Activated naive CD4-positive, alpha-beta T cell treated with anti-CD3 and anti-CD28 coated beads, Interleukin-2, amount 50 U/mL, for 72 hours (primary cell): ENCODE results near the gene EHMT1. TPM values are rescaled to one million over a fixed set of nuclear protein-coding genes. Genes with fewer than 3 reads are reported as not detected.

ENCODE experiments used
- ATAC-seq, 2 donors: fragments of 150-1000 bp; cut with Tn5 transposase; 2 replicates each; pipeline ENCODE4 v1.10.0; 2021; ENCODE audit warnings: mild to moderate bottlenecking in 2 of 2, moderate library complexity in 2 of 2
- DNase-seq, 2 donors: peaks; one replicate each; pipeline ENCODE4 v3.0.0; 2021 to 2022; ENCODE audit warnings: low spot score in 2 of 2
- H3K27ac Mint-ChIP-seq, 2 donors: one replicate each; pipeline ENCODE4 v1.8.0; 2022; ENCODE audit warnings: mild to moderate bottlenecking in 2 of 2, mixed read lengths in 2 of 2
- H3K36me3 Mint-ChIP-seq, 2 donors: one replicate each; pipeline ENCODE4 v1.8.0; 2022; ENCODE audit warnings: mixed read lengths in 2 of 2
- H3K9me3 Mint-ChIP-seq, 2 donors: one replicate each; pipeline ENCODE4 v1.8.0; 2022; ENCODE audit warnings: mixed read lengths in 2 of 2
- total RNA-seq, 2 donors: library from RNA; stranded (reverse); gene quantifications; one replicate each; pipeline ENCODE4 v1.2.3, GENCODE V29; 2022

The EHMT1 gene
- total RNA-seq, 2 donors from 2014 or later: 80.4 to 85.0 TPM

GRCh38 chr9:137688725-137689124, 69.9 kb downstream of the EHMT1 start:
- Mint-ChIP-seq H3K36me3 (no peaks in the 10 kb centered on the region), H3K9me3 (no peaks in the 10 kb centered on the region), H3K27ac (no peak overlapping the region)
- no peak for DNase-seq
- ATAC-seq: no peak

GRCh38 chr9:137689745-137690529, 71.1 kb downstream of the EHMT1 start:
- DNase-seq (no peak), ATAC-seq (no peak)
- Mint-ChIP-seq H3K9me3 (no peaks in the 10 kb centered on the region), H3K27ac (no peak overlapping the region), H3K36me3 (no peaks in the 10 kb centered on the region)

- peak overlapping the region in 1 of 2 donors; percentile 32 for H3K27ac Mint-ChIP-seq
- H3K36me3 Mint-ChIP-seq: no peaks in the 10 kb centered on the region
- ATAC-seq: no peak
Observed at GRCh38 chr9:137690930-137691645, 72.3 kb downstream of the EHMT1 start.

GRCh38 chr9:137691646-137692351, 73.0 kb downstream of the EHMT1 start:
- Mint-ChIP-seq H3K36me3 (no peaks in the 10 kb centered on the region), H3K27ac (peak overlapping the region; percentile 32 to 88), H3K9me3 (no peaks in the 10 kb centered on the region)
- no peak for ATAC-seq
- no peak for DNase-seq

More at GRCh38 chr9:137690930-137691645, 72.3 kb downstream of the EHMT1 start:
- no peaks in the 10 kb centered on the region for H3K9me3 Mint-ChIP-seq
- no peak for DNase-seq

- no peak for DNase-seq
- peak overlapping the region in 1 of 2 donors; percentile 26 for H3K27ac Mint-ChIP-seq
- H3K36me3 Mint-ChIP-seq: no peaks in the 10 kb centered on the region
- no peaks in the 10 kb centered on the region for H3K9me3 Mint-ChIP-seq
- ATAC-seq: no peak
Observed at GRCh38 chr9:137694236-137694959, 75.6 kb downstream of the EHMT1 start.

GRCh38 chr9:137694962-137695875, 76.4 kb downstream of the EHMT1 start:
- no peaks in the 10 kb centered on the region for H3K9me3 Mint-ChIP-seq

GRCh38 chr9:137696136-137696925, 77.5 kb downstream of the EHMT1 start:
- ATAC-seq (no peak), DNase-seq (no peak)
- Mint-ChIP-seq H3K9me3 (no peaks in the 10 kb centered on the region), H3K27ac (peak overlapping the region in 1 of 2 donors; percentile 55), H3K36me3 (peaks cover 5 to 9% of the 10 kb centered on the region in 2 donors)

More at GRCh38 chr9:137694962-137695875, 76.4 kb downstream of the EHMT1 start:
- H3K27ac Mint-ChIP-seq: peak overlapping the region in 1 of 2 donors; percentile 13
- DNase-seq (no peak), ATAC-seq (peak; percentile 18 to 43)
- H3K36me3 Mint-ChIP-seq: peaks cover 0 to under 1% of the 10 kb centered on the region in 2 donors

- H3K36me3 Mint-ChIP-seq: peaks cover 6 to 14% of the 10 kb centered on the region in 2 donors
- peaks cover 0 to 2% of the 10 kb centered on the region in 2 donors for H3K9me3 Mint-ChIP-seq
- DNase-seq: no peak
- no peak overlapping the region for H3K27ac Mint-ChIP-seq
- no peak for ATAC-seq
Observed at GRCh38 chr9:137697193-137697592, 78.4 kb downstream of the EHMT1 start.

- Mint-ChIP-seq H3K36me3 (peaks cover 13 to 20% of the 10 kb centered on the region in 2 donors), H3K27ac (peak overlapping the region in 1 of 2 donors; percentile 44), H3K9me3 (peaks cover 0 to 6% of the 10 kb centered on the region in 2 donors)
- DNase-seq (no peak), ATAC-seq (no peak)
Observed at GRCh38 chr9:137697832-137698231, 79.0 kb downstream of the EHMT1 start.

GRCh38 chr9:137700911-137701310, 82.1 kb downstream of the EHMT1 start:
- H3K9me3 Mint-ChIP-seq: peaks cover 4 to 25% of the 10 kb centered on the region in 2 donors

GRCh38 chr9:137702615-137703379, 84.0 kb downstream of the EHMT1 start:
- Mint-ChIP-seq H3K27ac (no peak overlapping the region), H3K9me3 (peaks cover 4 to 25% of the 10 kb centered on the region in 2 donors), H3K36me3 (peaks cover 21 to 41% of the 10 kb centered on the region in 2 donors)
- ATAC-seq (no peak), DNase-seq (no peak)

More at GRCh38 chr9:137700911-137701310, 82.1 kb downstream of the EHMT1 start:
- H3K27ac Mint-ChIP-seq: no peak overlapping the region
- DNase-seq: no peak
- no peak for ATAC-seq
- peaks cover 21 to 41% of the 10 kb centered on the region in 2 donors for H3K36me3 Mint-ChIP-seq

- ATAC-seq (no peak), DNase-seq (no peak)
- Mint-ChIP-seq H3K9me3 (peaks cover 4 to 25% of the 10 kb centered on the region in 2 donors), H3K27ac (peak overlapping the region in 1 of 2 donors; percentile 24), H3K36me3 (peaks cover 21 to 41% of the 10 kb centered on the region in 2 donors)
Observed at GRCh38 chr9:137703842-137704508, 85.2 kb downstream of the EHMT1 start.

- Mint-ChIP-seq H3K27ac (peak overlapping the region; percentile 77 to 81), H3K36me3 (peaks cover 21 to 38% of the 10 kb centered on the region in 2 donors), H3K9me3 (peaks cover 4 to 25% of the 10 kb centered on the region in 2 donors)
- DNase-seq (peak; percentile 34 to 69), ATAC-seq (peak; percentile 75 to 96)
Observed at GRCh38 chr9:137705443-137705863, 86.6 kb downstream of the EHMT1 start.
